K562 (cell line): ENCODE measurements around the gene HERPUD2. TPM values are rescaled to one million over a fixed set of nuclear protein-coding genes. Genes with fewer than 3 reads are reported as not detected.

Source experiments
- ATAC-seq: fragments of 200-7000 bp; cut with Tn5 transposase; 3 replicates; pipeline ENCODE4 v1.9.1; 2020; ENCODE audit warnings: moderate library complexity
- BruUV-seq: library from RNA; stranded (reverse); fragments of 400-500 nt; replicated peaks from 2 replicates; lab custom pipeline; 2021; lab: Mats Ljungman, UMichigan
- CTCF ChIA-PET: fragments of 300-600 bp; formaldehyde crosslinking; extraction: SDS; loops from one replicate; lab custom pipeline; 2021; ENCODE audit warnings: low intra/inter-chr PET ratio; lab: Yijun Ruan, JAX
- POLR2A ChIA-PET: fragments of 300-600, 350-650 bp; sonication (Branson Sonifier 250); formaldehyde crosslinking; extraction: SDS; loops from one replicate; lab custom pipeline; 2021; ENCODE audit warnings: antibody characterized with exemption, inconsistent platforms; lab: Yijun Ruan, JAX
- DNase-seq, 4 experiments: peaks; one replicate each; pipeline versions ENCODE4 v3.0.0 to v3.0.0-alpha.2; 2011 to 2018; ENCODE audit warnings: low spot score in 3 of 4, mixed read lengths in 3 of 4; ENCODE audit errors: extremely low read depth in 1 of 4
- FAIRE-seq: peaks from 2 replicates; lab custom pipeline; 2011; peaks lifted over from hg19 to GRCh38; lab: Jason Lieb, UNC
- H2AFZ ChIP-seq: 2 replicates; pipeline ENCODE4 v1.6.0; 2011; ENCODE audit warnings: low read depth, low read length, control low read depth, inconsistent platforms
- H3K27ac ChIP-seq: fragments of 200-600 bp; 3 replicates; pipeline ENCODE4 v1.8.0; 2011; ENCODE audit warnings: low read depth, mild to moderate bottlenecking, control low read depth, inconsistent platforms, low read length, moderate library complexity, mixed read lengths; ENCODE audit errors: extremely low read depth
- H3K27me3 ChIP-seq, 2 experiments: fragments of 300-600 bp in 1 of 2; 2 replicates in 1 of 2; 3 replicates in 1 of 2; pipeline versions ENCODE4 v1.6.0 to v1.8.0; 2011; ENCODE audit warnings: inconsistent platforms in 2 of 2, low read length in 2 of 2, mild to moderate bottlenecking in 1 of 2, mixed read lengths in 1 of 2, moderate library complexity in 1 of 2; ENCODE audit not compliant: control insufficient read depth in 2 of 2, insufficient read depth in 2 of 2
- H3K36me3 ChIP-seq: fragments of 300-600 bp; 3 replicates; pipeline ENCODE4 v1.8.0; 2011; ENCODE audit warnings: mild to moderate bottlenecking, low read length, inconsistent platforms; ENCODE audit not compliant: control insufficient read depth, insufficient read depth
- H3K4me1 ChIP-seq, 2 experiments: fragments of 200-600 bp in 1 of 2; replicated peaks in 1 of 2; 2 replicates in 1 of 2; 3 replicates in 1 of 2; pipeline versions ENCODE4 v1.5.1 to v1.8.0; 2011; ENCODE audit warnings: inconsistent platforms in 2 of 2, low read length in 2 of 2, mild to moderate bottlenecking in 1 of 2, mixed read lengths in 1 of 2, moderate library complexity in 1 of 2; ENCODE audit not compliant: control insufficient read depth in 2 of 2, insufficient read depth in 2 of 2
- H3K4me2 ChIP-seq: 2 replicates; pipeline ENCODE4 v1.6.1; 2011; ENCODE audit warnings: low read length, control low read depth, inconsistent platforms, mixed read lengths; ENCODE audit not compliant: insufficient read depth
- H3K4me3 ChIP-seq: fragments of 200-600 bp; sonication (generic), shearing (Covaris generic); 2 replicates; pipeline ENCODE4 v1.5.1; 2016; ENCODE audit warnings: control low read depth, inconsistent platforms
- H3K79me2 ChIP-seq: fragments of 200-600 bp; 3 replicates; pipeline ENCODE4 v1.8.0; 2011; ENCODE audit warnings: low read length, inconsistent platforms; ENCODE audit not compliant: control insufficient read depth, insufficient read depth
- H3K9ac ChIP-seq, 2 experiments: 2 replicates each; pipeline versions ENCODE4 v1.6.0 to v1.6.1; 2011; ENCODE audit warnings: low read depth in 2 of 2, low read length in 2 of 2, control low read depth in 1 of 2, inconsistent platforms in 1 of 2, mild to moderate bottlenecking in 1 of 2, mixed read lengths in 1 of 2; ENCODE audit not compliant: insufficient read depth in 1 of 2
- H3K9me1 ChIP-seq: one replicate; pipeline ENCODE4 v1.6.0; 2011; ENCODE audit warnings: inconsistent platforms, mild to moderate bottlenecking, low read length, moderate library complexity; ENCODE audit not compliant: control insufficient read depth, insufficient read depth
- H3K9me3 ChIP-seq: replicated peaks from 2 replicates; pipeline ENCODE4 v1.5.1; 2011; ENCODE audit warnings: low read depth, low read length, inconsistent platforms; ENCODE audit not compliant: control insufficient read depth, insufficient read depth
- H4K20me1 ChIP-seq: replicated peaks from 2 replicates; pipeline ENCODE4 v1.6.1; 2011; ENCODE audit warnings: low read length, inconsistent platforms, mixed read lengths; ENCODE audit not compliant: control insufficient read depth, insufficient read depth
- ATF7 ChIP-seq: fragments of 450-650 bp; IDR thresholded peaks from 2 replicates; pipeline ENCODE4 v1.7.1; 2014; ENCODE audit warnings: mild to moderate bottlenecking, moderate library complexity
- BCOR ChIP-seq: fragments of 450-650 bp; IDR thresholded peaks from 2 replicates; pipeline ENCODE4 v1.6.1; 2016
- HNRNPL ChIP-seq: fragments of 200-400 bp; formaldehyde crosslinking; IDR thresholded peaks from 2 replicates; pipeline ENCODE4 v1.6.1; 2017; ENCODE audit warnings: low read depth, mild to moderate bottlenecking, low read length
- JUNB ChIP-seq: fragments of 450-650 bp; formaldehyde crosslinking; conservative IDR thresholded peaks from 2 replicates; pipeline ENCODE4 v1.4.0; 2020; ENCODE audit warnings: mild to moderate bottlenecking
- KDM1A ChIP-seq, 2 experiments: fragments of 450-650 bp; IDR thresholded peaks; 2 replicates each; pipeline ENCODE4 v1.6.1; 2016; ENCODE audit warnings: mild to moderate bottlenecking in 2 of 2
- MYC ChIP-seq, 2 experiments: fragments of 250-450 bp in 1 of 2; sonication (Bioruptor Pico) in 1 of 2; IDR thresholded peaks; 2 replicates each; pipeline versions ENCODE4 v1.5.1 to v1.6.1; 2012 to 2021; ENCODE audit warnings: low read depth in 2 of 2, borderline replicate concordance in 1 of 2, improper control_type of control experiment in 1 of 2, low read length in 1 of 2, mild to moderate bottlenecking in 1 of 2, moderate library complexity in 1 of 2
- NCOA1 ChIP-seq: fragments of 450-650 bp; IDR thresholded peaks from 2 replicates; pipeline ENCODE4 v1.6.1; 2016; ENCODE audit warnings: low read depth
- SNIP1 ChIP-seq: fragments of 450-650 bp; IDR thresholded peaks from 2 replicates; pipeline ENCODE4 v1.7.1; 2017; ENCODE audit warnings: low read depth, mild to moderate bottlenecking
- SRSF1 ChIP-seq: fragments of 200-400 bp; formaldehyde crosslinking; IDR thresholded peaks from 2 replicates; pipeline ENCODE4 v1.6.1; 2017; ENCODE audit warnings: mild to moderate bottlenecking, low read depth, low read length, moderate library complexity
- XRCC5 ChIP-seq: fragments of 200-400 bp; formaldehyde crosslinking; IDR thresholded peaks from 2 replicates; pipeline ENCODE4 v1.6.1; 2017; ENCODE audit warnings: low read depth, mild to moderate bottlenecking, low read length
- ZNF140 ChIP-seq: fragments of 250-450 bp; sonication (Bioruptor Pico); IDR thresholded peaks from 2 replicates; pipeline ENCODE4 v1.8.0; 2021; ENCODE audit warnings: moderate library complexity, mild to moderate bottlenecking, inconsistent platforms
- ZNF239 ChIP-seq: fragments of 250-450 bp; sonication (Bioruptor Pico); IDR thresholded peaks from 2 replicates; pipeline ENCODE4 v1.4.0; 2020; ENCODE audit warnings: mild to moderate bottlenecking
- ZNF507 ChIP-seq: conservative IDR thresholded peaks from 2 replicates; pipeline ENCODE4 v1.6.1; 2017; ENCODE audit warnings: missing genetic modification characterization, missing compliant biosample characterization
- WGBS: fragments of 100-300 bp; shearing (Covaris generic); methylation state at CpG from one replicate; pipeline ENCODE4 v1.1.6; 2016; ENCODE audit warnings: low coverage, mixed read lengths; ENCODE audit not compliant: insufficient coverage; ENCODE audit errors: missing lambda C conversion rate; 5-methylcytosine and 5-hydroxymethylcytosine counted together
- in situ Hi-C: fragments of 300-500 bp; cut with MboI; formaldehyde crosslinking; loops from 4 replicates; pipeline ENCODE4 v1.15.0; 2018; ENCODE audit warnings: inconsistent platforms, mixed read lengths
- intact Hi-C: fragments of 100-400 bp; cut with micrococcal nuclease; formaldehyde crosslinking; loops from 2 replicates; pipeline ENCODE4 v1.14.2; 2022
- polyA plus RNA-seq, 8 experiments: library from polyadenylated mRNA; depleted of rRNA in 4 of 8; stranded (reverse) in 5 of 8; unstranded in 3 of 8; fragments of >200 nt; fragmentation: Nextera tagmentation in 2 of 8; fragmentation: Illumina TruSeq in 1 of 8; extraction: Ambion mirVana in 2 of 8; extraction: Trizol in 1 of 8; gene quantifications; 2 replicates each; pipeline versions ENCODE4 v1.2.1 to v1.2.3, GENCODE V29; 2011 to 2014; ENCODE audit warnings: inconsistent platforms in 1 of 8, missing spikeins in 1 of 8
- total RNA-seq, 7 experiments: library from RNA; depleted of rRNA in 6 of 7; stranded (reverse); fragments of >200 nt in 6 of 7; fragmentation: Illumina TruSeq in 2 of 7; extraction: Trizol in 2 of 7; gene quantifications; 2 replicates each; pipeline versions ENCODE4 v1.2.1 to v1.2.3, GENCODE V29; 2011 to 2021; ENCODE audit warnings: low replicate concordance in 1 of 7
- TF ChIP-seq, protein P1 (sequence below): fragments of 450-650 bp; formaldehyde crosslinking; IDR thresholded peaks from 2 replicates; pipeline ENCODE4 v1.4.0; 2022; ENCODE audit warnings: mild to moderate bottlenecking, moderate library complexity
- TF ChIP-seq, protein P2 (sequence below): fragments of 450-650 bp; formaldehyde crosslinking; conservative IDR thresholded peaks from 2 replicates; pipeline ENCODE4 v1.4.0; 2022; ENCODE audit warnings: mild to moderate bottlenecking, missing genetic modification characterization
- TF ChIP-seq, protein P3 (sequence below): fragments of 250-450 bp; sonication (Bioruptor Pico); IDR thresholded peaks from 2 replicates; pipeline ENCODE4 v1.9.0; 2021; ENCODE audit warnings: mild to moderate bottlenecking, inconsistent platforms
- TF ChIP-seq, protein P4 (sequence below), 2 experiments: fragments of 450-650 bp in 1 of 2; sonication (generic) in 1 of 2; formaldehyde crosslinking in 1 of 2; IDR thresholded peaks in 1 of 2; conservative IDR thresholded peaks in 1 of 2; 2 replicates each; pipeline versions ENCODE4 v1.6.1 to v1.8.1; 2016 to 2023; ENCODE audit warnings: mild to moderate bottlenecking in 2 of 2, moderate library complexity in 2 of 2, inconsistent platforms in 1 of 2, missing genetic modification reagents in 1 of 2
- TF ChIP-seq, protein P5 (sequence below): fragments of 250-450 bp; sonication (Bioruptor Pico); IDR thresholded peaks from 2 replicates; pipeline ENCODE4 v1.9.0; 2021; ENCODE audit warnings: mild to moderate bottlenecking

Gene HERPUD2
- total and polyA plus RNA-seq, 9 of the 15 experiments (the other 6 are each of a cell fraction or from before 2014, with no cell fraction given): 4.1 to 28.5 (median 12.3) TPM

DNA sequence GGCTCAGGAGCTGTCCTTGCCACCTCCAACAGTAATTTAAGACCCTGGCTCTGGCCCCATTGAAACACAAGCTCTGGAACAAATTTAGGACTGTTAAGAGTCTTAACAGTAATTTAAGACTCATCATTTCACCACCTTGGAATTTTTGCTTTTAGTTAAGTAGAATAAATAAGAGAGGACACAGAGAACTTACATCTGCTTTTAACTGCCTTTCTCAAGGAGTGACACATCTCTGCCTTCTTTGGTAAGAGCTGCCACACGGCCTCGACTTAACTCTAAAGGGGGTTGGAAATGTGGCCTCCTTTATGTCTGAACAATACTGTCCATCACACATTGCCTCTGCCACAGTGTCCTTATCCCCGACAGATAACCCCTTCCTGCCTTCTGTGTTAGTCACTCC lies 77.9 kb downstream of the HERPUD2 start:
- Histone ChIP-seq H3K9me1 (no peaks in the 10 kb centered on the region), H3K4me3 (no peak overlapping the region), H3K36me3 (no peaks in the 10 kb centered on the region), H2AFZ (no peak overlapping the region), H3K27me3 (peaks cover 2 to 13% of the 10 kb centered on the region in 2 experiments; a peak in 2 of 5 replicates), H3K27ac (no peak overlapping the region), H3K79me2 (no peaks in the 10 kb centered on the region), H3K9ac (no peak overlapping the region), H3K4me2 (no peak overlapping the region), H4K20me1 (no peaks in the 10 kb centered on the region), H3K9me3 (no peaks in the 10 kb centered on the region), H3K4me1 (no peaks in the 10 kb centered on the region)
- ChIA-PET POLR2A (interaction anchor here (1.4 kb wide), 1 partner anchor 10 kb away, joined by 3 read pairs; no protein-coding TSS in a partner anchor), CTCF (no interaction called here)
- FAIRE-seq (no peak), DNase-seq (no peak), ATAC-seq (no peak)
- in situ Hi-C loops: no loop called here
- 0% methylated on average over 3 of the region's 3 CpGs for WGBS
- intact Hi-C loops: no loop called here
- BruUV-seq: no TSS peak
- TF ChIP-seq SRSF1 (no peak), ZNF507 (tag) (no peak), HNRNPL (no peak), BCOR (no peak), MYC (IDR thresholded peaks at IDR 0.05; ENCODE audit: low read depth, low read length) (no peak), MYC (CRISPR knock-in tag; IDR thresholded peaks at IDR 0.05; ENCODE audit: borderline replicate concordance, low read depth) (no peak), JUNB (no peak), ATF7 (no peak), NCOA1 (no peak), ZNF239 (no peak), KDM1A (IDR thresholded peaks at IDR 0.05) (no peak), SNIP1 (no peak), ZNF140 (CRISPR knock-in tag) (no peak), XRCC5 (no peak)
- TF ChIP-seq, protein P1, sequence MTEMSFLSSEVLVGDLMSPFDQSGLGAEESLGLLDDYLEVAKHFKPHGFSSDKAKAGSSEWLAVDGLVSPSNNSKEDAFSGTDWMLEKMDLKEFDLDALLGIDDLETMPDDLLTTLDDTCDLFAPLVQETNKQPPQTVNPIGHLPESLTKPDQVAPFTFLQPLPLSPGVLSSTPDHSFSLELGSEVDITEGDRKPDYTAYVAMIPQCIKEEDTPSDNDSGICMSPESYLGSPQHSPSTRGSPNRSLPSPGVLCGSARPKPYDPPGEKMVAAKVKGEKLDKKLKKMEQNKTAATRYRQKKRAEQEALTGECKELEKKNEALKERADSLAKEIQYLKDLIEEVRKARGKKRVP (CRISPR knock-in tag): no peak
- TF ChIP-seq, protein P2, sequence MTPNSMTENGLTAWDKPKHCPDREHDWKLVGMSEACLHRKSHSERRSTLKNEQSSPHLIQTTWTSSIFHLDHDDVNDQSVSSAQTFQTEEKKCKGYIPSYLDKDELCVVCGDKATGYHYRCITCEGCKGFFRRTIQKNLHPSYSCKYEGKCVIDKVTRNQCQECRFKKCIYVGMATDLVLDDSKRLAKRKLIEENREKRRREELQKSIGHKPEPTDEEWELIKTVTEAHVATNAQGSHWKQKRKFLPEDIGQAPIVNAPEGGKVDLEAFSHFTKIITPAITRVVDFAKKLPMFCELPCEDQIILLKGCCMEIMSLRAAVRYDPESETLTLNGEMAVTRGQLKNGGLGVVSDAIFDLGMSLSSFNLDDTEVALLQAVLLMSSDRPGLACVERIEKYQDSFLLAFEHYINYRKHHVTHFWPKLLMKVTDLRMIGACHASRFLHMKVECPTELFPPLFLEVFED (CRISPR knock-in tag): no peak
- TF ChIP-seq, protein P3, sequence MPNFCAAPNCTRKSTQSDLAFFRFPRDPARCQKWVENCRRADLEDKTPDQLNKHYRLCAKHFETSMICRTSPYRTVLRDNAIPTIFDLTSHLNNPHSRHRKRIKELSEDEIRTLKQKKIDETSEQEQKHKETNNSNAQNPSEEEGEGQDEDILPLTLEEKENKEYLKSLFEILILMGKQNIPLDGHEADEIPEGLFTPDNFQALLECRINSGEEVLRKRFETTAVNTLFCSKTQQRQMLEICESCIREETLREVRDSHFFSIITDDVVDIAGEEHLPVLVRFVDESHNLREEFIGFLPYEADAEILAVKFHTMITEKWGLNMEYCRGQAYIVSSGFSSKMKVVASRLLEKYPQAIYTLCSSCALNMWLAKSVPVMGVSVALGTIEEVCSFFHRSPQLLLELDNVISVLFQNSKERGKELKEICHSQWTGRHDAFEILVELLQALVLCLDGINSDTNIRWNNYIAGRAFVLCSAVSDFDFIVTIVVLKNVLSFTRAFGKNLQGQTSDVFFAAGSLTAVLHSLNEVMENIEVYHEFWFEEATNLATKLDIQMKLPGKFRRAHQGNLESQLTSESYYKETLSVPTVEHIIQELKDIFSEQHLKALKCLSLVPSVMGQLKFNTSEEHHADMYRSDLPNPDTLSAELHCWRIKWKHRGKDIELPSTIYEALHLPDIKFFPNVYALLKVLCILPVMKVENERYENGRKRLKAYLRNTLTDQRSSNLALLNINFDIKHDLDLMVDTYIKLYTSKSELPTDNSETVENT (CRISPR knock-in tag): no peak
- TF ChIP-seq, protein P4, sequence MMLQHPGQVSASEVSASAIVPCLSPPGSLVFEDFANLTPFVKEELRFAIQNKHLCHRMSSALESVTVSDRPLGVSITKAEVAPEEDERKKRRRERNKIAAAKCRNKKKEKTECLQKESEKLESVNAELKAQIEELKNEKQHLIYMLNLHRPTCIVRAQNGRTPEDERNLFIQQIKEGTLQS (IDR thresholded peaks at IDR 0.05): no peak
- TF ChIP-seq, protein P4 (CRISPR knock-in tag; conservative IDR thresholded peaks at IDR 0.05): no peak
- TF ChIP-seq, protein P5, sequence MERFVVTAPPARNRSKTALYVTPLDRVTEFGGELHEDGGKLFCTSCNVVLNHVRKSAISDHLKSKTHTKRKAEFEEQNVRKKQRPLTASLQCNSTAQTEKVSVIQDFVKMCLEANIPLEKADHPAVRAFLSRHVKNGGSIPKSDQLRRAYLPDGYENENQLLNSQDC: no peak
